Fibroblast of pulmonary artery (primary cell): Measurements from ENCODE around the gene TUBB1.
A peak's percentile ranks its signal among the peaks of the same experiment; 100 is the strongest.

ENCODE experiments used
- DNase-seq: peaks from one replicate; pipeline ENCODE4 v3.0.0-alpha.2; 2010; ENCODE audit warnings: low read depth
- H3K4me3 ChIP-seq: replicated peaks from 2 replicates; pipeline ENCODE4 v1.5.1; 2011; ENCODE audit warnings: low read depth, mild to moderate bottlenecking, control low read depth, low read length, moderate library complexity
- CTCF ChIP-seq: IDR thresholded peaks from 2 replicates; pipeline ENCODE4 v1.5.1; 2011; ENCODE audit warnings: mild to moderate bottlenecking, control low read depth, low read length, inconsistent platforms; ENCODE audit errors: missing control alignments

The TUBB1 gene

GRCh38 chr20:59050437-59050836 is 31.2 kb downstream of the TUBB1 start:
- no peak for TF ChIP-seq CTCF
- no peak overlapping the region for H3K4me3 ChIP-seq
- DNase-seq = no peak

- no peak for TF ChIP-seq CTCF
- H3K4me3 ChIP-seq = no peak overlapping the region
- no peak for DNase-seq
Observed at GRCh38 chr20:59051666-59052185, 32.5 kb downstream of the TUBB1 start.

- TF ChIP-seq CTCF = peak; percentile 48
- DNase-seq = peak; percentile 47
- H3K4me3 ChIP-seq = no peak overlapping the region
Observed at GRCh38 chr20:59055302-59055701, 36.1 kb downstream of the TUBB1 start.

- TF ChIP-seq CTCF = no peak
- H3K4me3 ChIP-seq = no peak overlapping the region
- no peak for DNase-seq
Observed at GRCh38 chr20:59062081-59062480, 42.9 kb downstream of the TUBB1 start.

- peak; percentile 80 for DNase-seq
- no peak for TF ChIP-seq CTCF
- peak overlapping the region; percentile 26 for H3K4me3 ChIP-seq
Observed at GRCh38 chr20:59063358-59064213, 44.4 kb downstream of the TUBB1 start.

- no peak for DNase-seq
- TF ChIP-seq CTCF = no peak
- H3K4me3 ChIP-seq = no peak overlapping the region
Observed at GRCh38 chr20:59064214-59064722, 45.0 kb downstream of the TUBB1 start.
